ENCODE data around the gene HDAC4. TPM values are rescaled to one million over a fixed set of nuclear protein-coding genes. Genes with fewer than 3 reads are reported as not detected.

Gene HDAC4
- total and polyA plus RNA-seq, 3 experiments from 2014 or later = 8.3 to 28.8 (median 24.0) TPM

GRCh38 chr2:239138610-239139009, 262.2 kb downstream of the HDAC4 start:
- ChIA-PET POLR2A (no interaction called here), CTCF (no interaction called here)
- no peaks in the 10 kb centered on the region for H3K9me3 Mint-ChIP-seq
- peak overlapping the region in 1 of 8 donors; percentile 87 for H3K27ac Mint-ChIP-seq
- H3K36me3 Mint-ChIP-seq = peaks cover 23 to 92% (median 25%) of the 10 kb centered on the region in 3 donors
- no peaks in the 10 kb centered on the region for H3K27me3 ChIP-seq (ENCODE audit: insufficient read depth, low read length, poor library complexity, severe bottlenecking)
- H3K27me3 Mint-ChIP-seq = no peaks in the 10 kb centered on the region
- H3K36me3 ChIP-seq (ENCODE audit: insufficient read depth, low read length) = peaks cover 34% of the 10 kb centered on the region
- H3K4me1 ChIP-seq (ENCODE audit: insufficient read depth, low read length) = no peaks in the 10 kb centered on the region
- DNase-seq = no peak
- H3K27ac ChIP-seq (ENCODE audit: low read depth, low read length) = no peak overlapping the region
- no peaks in the 10 kb centered on the region for H3K9me3 ChIP-seq (ENCODE audit: low read length)
- H3K4me3 Mint-ChIP-seq = peak overlapping the region in 1 of 7 donors; percentile 26
- peaks cover 14 to 25% (median 20%) of the 10 kb centered on the region in 3 donors for H3K4me1 Mint-ChIP-seq
- no peak overlapping the region for H3K4me3 ChIP-seq (ENCODE audit: low read length)

DNA sequence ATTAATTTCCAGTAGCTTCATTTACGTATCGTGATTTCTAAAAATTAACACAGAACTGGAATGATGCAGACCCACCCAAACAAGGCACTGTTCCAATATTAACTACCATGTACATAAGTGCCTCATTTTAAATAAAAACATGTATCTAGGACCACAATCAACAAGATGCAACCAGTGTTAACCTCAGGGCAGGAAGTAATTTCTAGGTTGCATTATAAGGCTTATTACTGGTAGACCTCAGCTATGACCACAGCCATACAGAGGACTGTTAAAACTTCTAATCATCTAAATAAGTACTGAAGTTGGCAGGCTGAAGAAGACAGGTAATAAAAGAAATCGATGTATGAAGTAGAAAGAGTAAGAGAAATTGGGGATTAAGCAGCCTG, 262.9 kb downstream of the HDAC4 start:
- H3K36me3 Mint-ChIP-seq = peaks cover 24 to 93% (median 27%) of the 10 kb centered on the region in 3 donors
- no peaks in the 10 kb centered on the region for H3K9me3 ChIP-seq (ENCODE audit: low read length)
- H3K27ac ChIP-seq (ENCODE audit: low read depth, low read length) = no peak overlapping the region
- H3K27me3 Mint-ChIP-seq = no peaks in the 10 kb centered on the region
- H3K36me3 ChIP-seq (ENCODE audit: insufficient read depth, low read length) = peaks cover 28% of the 10 kb centered on the region
- peak in 1 of 5 donors; percentile 11 for DNase-seq
- no peaks in the 10 kb centered on the region for H3K27me3 ChIP-seq (ENCODE audit: insufficient read depth, low read length, poor library complexity, severe bottlenecking)
- H3K4me3 ChIP-seq (ENCODE audit: low read length) = no peak overlapping the region
- no peaks in the 10 kb centered on the region for H3K9me3 Mint-ChIP-seq
- H3K4me1 Mint-ChIP-seq = peaks cover 14 to 25% (median 20%) of the 10 kb centered on the region in 3 donors
- no peaks in the 10 kb centered on the region for H3K4me1 ChIP-seq (ENCODE audit: insufficient read depth, low read length)
- peak overlapping the region in 6 of 7 donors; percentile 1 to 57 (median 37) for H3K4me3 Mint-ChIP-seq
- peak overlapping the region in 5 of 8 donors; percentile 31 to 73 (median 55) for H3K27ac Mint-ChIP-seq
- ChIA-PET POLR2A (no interaction called here), CTCF (no interaction called here)

DNA sequence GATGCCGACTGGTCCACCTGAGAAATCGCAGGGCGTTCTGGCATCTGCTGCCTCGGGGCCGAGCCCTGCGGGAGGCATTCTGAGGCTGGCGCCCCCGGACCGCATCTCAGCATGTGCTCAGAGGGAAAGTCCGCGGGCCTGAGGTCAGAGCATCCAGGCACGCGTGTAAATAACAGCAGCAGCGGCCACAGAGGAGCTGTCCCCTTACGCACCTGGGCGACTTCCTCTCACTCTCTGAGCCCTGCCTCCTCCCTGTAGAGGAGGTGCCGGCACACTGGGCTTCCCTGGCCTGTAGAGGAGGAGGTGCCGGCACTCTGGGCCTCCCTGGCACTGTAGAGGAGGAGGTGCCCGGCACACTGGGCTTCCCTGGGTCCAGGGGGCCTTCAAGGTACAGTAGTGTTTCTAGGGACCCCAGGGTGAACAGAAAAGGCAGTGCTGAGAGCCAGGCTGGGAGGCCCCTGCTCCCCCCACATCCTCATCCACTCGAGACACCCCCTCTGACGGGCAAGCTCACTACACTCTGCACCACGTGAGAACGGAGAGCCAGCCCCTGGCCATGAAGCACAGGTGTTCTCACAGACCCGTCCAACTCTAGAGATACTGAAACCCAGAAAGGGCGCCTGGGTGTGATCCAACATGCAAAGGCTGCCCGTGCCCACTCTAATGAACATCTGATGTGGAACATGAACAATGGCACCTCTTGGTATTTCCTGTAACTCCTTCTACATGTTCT, 263.5 kb downstream of the HDAC4 start:
- Histone ChIP-seq H3K9me3 (ENCODE audit: low read length) (no peaks in the 10 kb centered on the region), H3K36me3 (ENCODE audit: insufficient read depth, low read length) (peaks cover 30% of the 10 kb centered on the region), H3K27ac (ENCODE audit: low read depth, low read length) (no peak overlapping the region), H3K4me1 (ENCODE audit: insufficient read depth, low read length) (no peaks in the 10 kb centered on the region), H3K4me3 (ENCODE audit: low read length) (no peak overlapping the region), H3K27me3 (ENCODE audit: insufficient read depth, low read length, poor library complexity, severe bottlenecking) (no peaks in the 10 kb centered on the region)
- H3K27ac Mint-ChIP-seq = peak overlapping the region in 5 of 8 donors; percentile 13 to 73 (median 55)
- peaks cover 14 to 25% (median 20%) of the 10 kb centered on the region in 3 donors for H3K4me1 Mint-ChIP-seq
- ChIA-PET POLR2A (no interaction called here), CTCF (no interaction called here)
- DNase-seq = no peak
- H3K27me3 Mint-ChIP-seq = no peaks in the 10 kb centered on the region
- H3K4me3 Mint-ChIP-seq = peak overlapping the region in 6 of 7 donors; percentile 1 to 57 (median 37)
- H3K36me3 Mint-ChIP-seq = peaks cover 27 to 94% (median 29%) of the 10 kb centered on the region in 3 donors
- no peaks in the 10 kb centered on the region for H3K9me3 Mint-ChIP-seq

- Mint-ChIP-seq H3K4me3 (no peak overlapping the region), H3K27ac (peak overlapping the region in 1 of 8 donors; percentile 62), H3K9me3 (no peaks in the 10 kb centered on the region), H3K36me3 (peaks cover 25 to 94% (median 29%) of the 10 kb centered on the region in 3 donors), H3K27me3 (no peaks in the 10 kb centered on the region), H3K4me1 (peaks cover 14 to 25% (median 20%) of the 10 kb centered on the region in 3 donors)
- Histone ChIP-seq H3K9me3 (ENCODE audit: low read length) (no peaks in the 10 kb centered on the region), H3K27ac (ENCODE audit: low read depth, low read length) (no peak overlapping the region), H3K4me1 (ENCODE audit: insufficient read depth, low read length) (no peaks in the 10 kb centered on the region), H3K36me3 (ENCODE audit: insufficient read depth, low read length) (peaks cover 30% of the 10 kb centered on the region), H3K27me3 (ENCODE audit: insufficient read depth, low read length, poor library complexity, severe bottlenecking) (no peaks in the 10 kb centered on the region), H3K4me3 (ENCODE audit: low read length) (no peak overlapping the region)
- POLR2A ChIA-PET = no interaction called here
- CTCF ChIA-PET = no interaction called here
- DNase-seq = no peak
These were observed 264.1 kb downstream of the HDAC4 start for GRCh38 chr2:239136762-239137161.

- Histone ChIP-seq H3K4me3 (ENCODE audit: low read length) (no peak overlapping the region), H3K4me1 (ENCODE audit: insufficient read depth, low read length) (no peaks in the 10 kb centered on the region), H3K9me3 (ENCODE audit: low read length) (no peaks in the 10 kb centered on the region), H3K27ac (ENCODE audit: low read depth, low read length) (no peak overlapping the region), H3K27me3 (ENCODE audit: insufficient read depth, low read length, poor library complexity, severe bottlenecking) (no peaks in the 10 kb centered on the region), H3K36me3 (ENCODE audit: insufficient read depth, low read length) (peaks cover 30% of the 10 kb centered on the region)
- DNase-seq = no peak
- H3K36me3 Mint-ChIP-seq = peaks cover 25 to 94% (median 29%) of the 10 kb centered on the region in 3 donors
- ChIA-PET POLR2A (no interaction called here), CTCF (interaction anchor here (0.5 to 1.5 kb wide), 2 partner anchors 23 to 114 kb away, joined by 3 to 4 read pairs; no protein-coding TSS in a partner anchor)
- no peak overlapping the region for H3K4me3 Mint-ChIP-seq
- no peaks in the 10 kb centered on the region for H3K27me3 Mint-ChIP-seq
- peak overlapping the region in 2 of 8 donors; percentile 9 to 62 for H3K27ac Mint-ChIP-seq
- H3K9me3 Mint-ChIP-seq = no peaks in the 10 kb centered on the region
- H3K4me1 Mint-ChIP-seq = peaks cover 14 to 25% (median 20%) of the 10 kb centered on the region in 3 donors
These were observed 264.6 kb downstream of the HDAC4 start for GRCh38 chr2:239136203-239136602.

DNA sequence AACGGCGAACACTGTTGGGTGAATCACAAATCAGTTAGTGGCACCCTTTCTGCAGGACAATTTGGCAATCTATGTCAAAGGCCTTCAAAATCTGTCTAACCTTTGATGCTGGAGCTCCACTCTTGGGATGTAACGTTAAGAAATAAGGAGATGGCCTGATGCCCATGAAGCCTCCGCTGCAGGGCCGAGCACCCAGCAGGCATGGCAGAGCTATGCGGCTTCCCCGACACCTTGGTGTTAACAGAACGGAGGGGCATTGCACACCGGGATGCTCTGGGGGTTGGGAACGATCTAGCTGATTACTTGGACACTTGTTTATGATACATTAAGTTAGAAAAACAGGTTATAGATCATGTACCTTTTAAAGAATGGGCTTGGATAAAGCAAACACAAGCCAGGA, 265.3 kb downstream of the HDAC4 start:
- no peak for DNase-seq
- H3K36me3 Mint-ChIP-seq = peaks cover 27 to 97% (median 29%) of the 10 kb centered on the region in 3 donors
- no peak overlapping the region for H3K27ac Mint-ChIP-seq
- H3K9me3 Mint-ChIP-seq = no peaks in the 10 kb centered on the region
- H3K27me3 ChIP-seq (ENCODE audit: insufficient read depth, low read length, poor library complexity, severe bottlenecking) = no peaks in the 10 kb centered on the region
- no peak overlapping the region for H3K4me3 Mint-ChIP-seq
- H3K4me3 ChIP-seq (ENCODE audit: low read length) = no peak overlapping the region
- H3K4me1 Mint-ChIP-seq = peaks cover 14 to 25% (median 20%) of the 10 kb centered on the region in 3 donors
- H3K27ac ChIP-seq (ENCODE audit: low read depth, low read length) = no peak overlapping the region
- CTCF ChIA-PET = interaction anchor here (0.5 to 1.5 kb wide), 2 partner anchors 22 to 113 kb away, joined by 3 to 4 read pairs; no protein-coding TSS in a partner anchor
- no peaks in the 10 kb centered on the region for H3K27me3 Mint-ChIP-seq
- no peaks in the 10 kb centered on the region for H3K4me1 ChIP-seq (ENCODE audit: insufficient read depth, low read length)
- H3K36me3 ChIP-seq (ENCODE audit: insufficient read depth, low read length) = peaks cover 30% of the 10 kb centered on the region
- POLR2A ChIA-PET = no interaction called here
- no peaks in the 10 kb centered on the region for H3K9me3 ChIP-seq (ENCODE audit: low read length)

DNA sequence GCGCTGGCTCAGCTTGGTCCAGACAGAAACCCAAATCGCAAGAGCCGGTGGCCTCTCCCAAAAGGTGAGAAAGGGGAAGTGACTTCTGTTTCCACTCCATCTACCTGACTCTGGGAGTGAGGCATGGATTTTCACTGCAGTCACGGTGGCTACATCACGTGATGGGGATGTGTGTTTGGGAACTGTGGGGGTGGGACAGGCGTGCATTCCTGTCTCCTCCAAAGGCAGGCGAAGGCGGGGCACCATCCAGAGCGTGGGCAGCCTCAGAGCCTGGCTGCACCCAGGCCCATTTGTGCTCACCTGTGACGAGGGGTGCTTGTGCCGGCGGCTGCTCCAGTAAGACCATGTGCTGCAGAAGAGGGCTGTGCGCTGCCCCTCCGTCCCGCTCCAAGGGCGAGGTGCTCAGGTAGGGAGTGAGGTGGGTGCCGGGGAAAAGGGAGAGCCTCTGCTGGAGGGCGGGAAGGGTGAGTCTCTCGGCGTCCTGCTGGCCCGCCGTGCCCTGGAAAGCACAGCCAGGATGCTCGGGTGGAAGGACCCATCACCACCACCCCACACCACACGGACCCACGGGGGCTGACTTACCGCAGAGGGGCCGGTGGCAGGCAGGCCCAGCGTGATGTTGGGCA, 266.8 kb downstream of the HDAC4 start:
- ChIA-PET POLR2A (no interaction called here), CTCF (no interaction called here)

GRCh38 chr2:239132786-239133185, 268.0 kb downstream of the HDAC4 start:
- H3K27ac Mint-ChIP-seq = no peak overlapping the region
- no peaks in the 10 kb centered on the region for H3K4me1 ChIP-seq (ENCODE audit: insufficient read depth, low read length)
- no peak overlapping the region for H3K4me3 ChIP-seq (ENCODE audit: low read length)
- no peaks in the 10 kb centered on the region for H3K9me3 Mint-ChIP-seq
- POLR2A ChIA-PET = no interaction called here
- H3K36me3 ChIP-seq (ENCODE audit: insufficient read depth, low read length) = peaks cover 32% of the 10 kb centered on the region
- no peak overlapping the region for H3K4me3 Mint-ChIP-seq
- H3K36me3 Mint-ChIP-seq = peaks cover 27 to 96% (median 29%) of the 10 kb centered on the region in 3 donors
- H3K4me1 Mint-ChIP-seq = peaks cover 5 to 9% (median 5%) of the 10 kb centered on the region in 3 donors
- no peaks in the 10 kb centered on the region for H3K9me3 ChIP-seq (ENCODE audit: low read length)
- H3K27me3 Mint-ChIP-seq = no peaks in the 10 kb centered on the region
- H3K27me3 ChIP-seq (ENCODE audit: insufficient read depth, low read length, poor library complexity, severe bottlenecking) = no peaks in the 10 kb centered on the region
- CTCF ChIA-PET = no interaction called here
- DNase-seq = no peak
- H3K27ac ChIP-seq (ENCODE audit: low read depth, low read length) = no peak overlapping the region

More for the DNA sequence above, 266.8 kb downstream of the HDAC4 start:
- Mint-ChIP-seq H3K4me3 (no peak overlapping the region), H3K4me1 (peaks cover 12 to 22% (median 18%) of the 10 kb centered on the region in 3 donors), H3K27me3 (no peaks in the 10 kb centered on the region), H3K9me3 (no peaks in the 10 kb centered on the region), H3K36me3 (peaks cover 25 to 96% (median 29%) of the 10 kb centered on the region in 3 donors), H3K27ac (no peak overlapping the region)
- Histone ChIP-seq H3K27ac (ENCODE audit: low read depth, low read length) (no peak overlapping the region), H3K9me3 (ENCODE audit: low read length) (no peaks in the 10 kb centered on the region), H3K4me3 (ENCODE audit: low read length) (no peak overlapping the region), H3K4me1 (ENCODE audit: insufficient read depth, low read length) (no peaks in the 10 kb centered on the region), H3K36me3 (ENCODE audit: insufficient read depth, low read length) (peaks cover 32% of the 10 kb centered on the region), H3K27me3 (ENCODE audit: insufficient read depth, low read length, poor library complexity, severe bottlenecking) (no peaks in the 10 kb centered on the region)
- no peak for DNase-seq
